GM12878 (cell line): Measurements from ENCODE around the gene MAP7. TPM values are rescaled to one million over a fixed set of nuclear protein-coding genes. Genes with fewer than 3 reads are reported as not detected.

Source experiments
- ATAC-seq: fragments of 200-7000 bp; cut with Tn5 transposase; 3 replicates; pipeline ENCODE4 v1.9.1; 2020; ENCODE audit warnings: mild to moderate bottlenecking, moderate library complexity
- BruUV-seq: library from RNA; stranded (reverse); fragments of 400-500 nt; replicated peaks from 2 replicates; lab custom pipeline; 2021; lab: Mats Ljungman, UMichigan
- CTCF ChIA-PET: fragments of 300-600 bp; sonication (Branson Sonifier 250); formaldehyde crosslinking; extraction: SDS; loops from one replicate; lab custom pipeline; 2021; ENCODE audit warnings: inconsistent platforms; lab: Yijun Ruan, JAX
- POLR2A ChIA-PET: fragments of 350-600 bp; formaldehyde crosslinking; extraction: SDS; loops from one replicate; lab custom pipeline; 2021; ENCODE audit warnings: inconsistent platforms; lab: Charles Lee
- RAD21 ChIA-PET: fragments of 300-600 bp; sonication (Branson Sonifier 250); formaldehyde crosslinking; loops from one replicate; lab custom pipeline; 2023; ENCODE audit warnings: antibody characterized with exemption; ENCODE audit not compliant: unreplicated experiment; lab: Charles Lee
- SMC1A ChIA-PET: fragments of 300-600 bp; sonication (Branson Sonifier 250); formaldehyde crosslinking; loops from one replicate; lab custom pipeline; 2023; ENCODE audit not compliant: unreplicated experiment, uncharacterized antibody; lab: Charles Lee
- DNase-seq: peaks from one replicate; pipeline ENCODE4 v3.0.0-alpha.2; 2011; ENCODE audit warnings: low read depth, low spot score
- FAIRE-seq: peaks from 3 replicates; lab custom pipeline; 2011; peaks lifted over from hg19 to GRCh38; lab: Jason Lieb, UNC
- H2AFZ ChIP-seq: 2 replicates; pipeline ENCODE4 v1.6.0; 2011; ENCODE audit warnings: low read depth, low read length, control low read depth; ENCODE audit not compliant: control insufficient read depth
- H3K27ac ChIP-seq: 2 replicates; pipeline ENCODE4 v1.5.1; 2011; ENCODE audit warnings: control low read depth; ENCODE audit not compliant: control insufficient read depth, insufficient read depth
- H3K27me3 ChIP-seq, 2 experiments: replicated peaks in 1 of 2; 2 replicates each; pipeline versions ENCODE4 v1.6.0 to v1.6.1; 2011; ENCODE audit warnings: low read length in 1 of 2; ENCODE audit not compliant: control insufficient read depth in 2 of 2, insufficient read depth in 2 of 2
- H3K36me3 ChIP-seq, 2 experiments: 2 replicates each; pipeline ENCODE4 v1.5.1; 2011; ENCODE audit warnings: low read length in 1 of 2; ENCODE audit not compliant: control insufficient read depth in 2 of 2, insufficient read depth in 2 of 2
- H3K4me1 ChIP-seq: 2 replicates; pipeline ENCODE4 v1.6.1; 2011; ENCODE audit warnings: mild to moderate bottlenecking, low read length, moderate library complexity, mixed read lengths; ENCODE audit not compliant: control insufficient read depth, insufficient read depth
- H3K4me2 ChIP-seq: 2 replicates; pipeline ENCODE4 v1.6.0; 2011; ENCODE audit warnings: control low read depth; ENCODE audit not compliant: control insufficient read depth, insufficient read depth
- H3K4me3 ChIP-seq: fragments of 200-600 bp; sonication (generic); 2 replicates; pipeline ENCODE4 v1.5.1; 2016
- H3K79me2 ChIP-seq: 2 replicates; pipeline ENCODE4 v1.6.0; 2011; ENCODE audit warnings: low read length; ENCODE audit not compliant: control insufficient read depth, insufficient read depth
- H3K9ac ChIP-seq: 2 replicates; pipeline ENCODE4 v1.8.0; 2011; ENCODE audit warnings: low read length, control low read depth, mixed read lengths; ENCODE audit not compliant: control insufficient read depth, insufficient read depth
- H3K9me3 ChIP-seq: replicated peaks from 3 replicates; pipeline ENCODE4 v1.5.1; 2011; ENCODE audit warnings: mild to moderate bottlenecking, low read length; ENCODE audit not compliant: control insufficient read depth, insufficient read depth
- H4K20me1 ChIP-seq: 2 replicates; pipeline ENCODE4 v1.6.0; 2011; ENCODE audit not compliant: control insufficient read depth, insufficient read depth
- FOXM1 ChIP-seq: IDR thresholded peaks from 2 replicates; pipeline ENCODE4 v1.6.1; 2012; ENCODE audit warnings: low read depth, mild to moderate bottlenecking, inconsistent platforms, low read length, moderate library complexity
- MTA2 ChIP-seq: fragments of 450-650 bp; IDR thresholded peaks from 2 replicates; pipeline ENCODE4 v1.6.1; 2016; ENCODE audit warnings: low read depth, mild to moderate bottlenecking, moderate library complexity
- RELB ChIP-seq: fragments of 450-650 bp; IDR thresholded peaks from 2 replicates; pipeline ENCODE4 v1.6.1; 2017; ENCODE audit warnings: low read depth, mild to moderate bottlenecking, moderate library complexity
- YBX1 ChIP-seq: fragments of 450-650 bp; IDR thresholded peaks from 2 replicates; pipeline ENCODE4 v1.6.1; 2016; ENCODE audit warnings: antibody characterized with exemption
- WGBS: methylation state at CpG from one replicate; pipeline ENCODE4 v1.1.6; 2016; ENCODE audit warnings: low lambda C conversion rate; ENCODE audit not compliant: insufficient replicate concordance, insufficient coverage; ENCODE audit errors: missing lambda C conversion rate; 5-methylcytosine and 5-hydroxymethylcytosine counted together
- in situ Hi-C: fragments of 300-500 bp; cut with MboI; formaldehyde crosslinking; loops from 9 replicates; pipeline ENCODE4 v1.14.3; 2018; ENCODE audit warnings: mixed read lengths
- intact Hi-C: fragments of 100-400 bp; cut with micrococcal nuclease; formaldehyde crosslinking; loops from one replicate; pipeline ENCODE4 v1.14.2; 2022; ENCODE audit not compliant: unreplicated experiment
- polyA plus RNA-seq, 11 experiments: library from polyadenylated mRNA; depleted of rRNA in 4 of 11; unstranded in 6 of 11; stranded (reverse) in 5 of 11; fragments of >200 nt; fragmentation: Nextera tagmentation in 4 of 11; fragmentation: Illumina TruSeq in 1 of 11; extraction: Ambion mirVana in 4 of 11; extraction: Trizol in 1 of 11; gene quantifications; 1 replicate in 1 of 11; 2 replicates in 10 of 11; pipeline versions ENCODE4 v1.2.1 to v1.2.3, GENCODE V29; 2011 to 2016; ENCODE audit warnings: inconsistent platforms in 2 of 11, missing spikeins in 2 of 11, low read depth in 1 of 11
- total RNA-seq, 4 experiments: library from RNA; depleted of rRNA in 3 of 4; stranded (reverse); fragments of >200 nt in 3 of 4; fragmentation: Illumina TruSeq in 1 of 4; extraction: Trizol in 1 of 4; gene quantifications; 2 replicates each; pipeline versions ENCODE4 v1.2.1 to v1.2.3, GENCODE V29; 2013 to 2021
- TF ChIP-seq, protein P1 (sequence below): IDR thresholded peaks from 2 replicates; pipeline ENCODE4 v1.6.1; 2012; ENCODE audit warnings: mild to moderate bottlenecking, low read depth, low read length

The MAP7 gene
- total and polyA plus RNA-seq, 10 of the 15 experiments (the other 5 are each of a cell fraction or from before 2014, with no cell fraction given) = 0.04 to 0.17 (median 0.08) TPM; not detected in 2

DNA sequence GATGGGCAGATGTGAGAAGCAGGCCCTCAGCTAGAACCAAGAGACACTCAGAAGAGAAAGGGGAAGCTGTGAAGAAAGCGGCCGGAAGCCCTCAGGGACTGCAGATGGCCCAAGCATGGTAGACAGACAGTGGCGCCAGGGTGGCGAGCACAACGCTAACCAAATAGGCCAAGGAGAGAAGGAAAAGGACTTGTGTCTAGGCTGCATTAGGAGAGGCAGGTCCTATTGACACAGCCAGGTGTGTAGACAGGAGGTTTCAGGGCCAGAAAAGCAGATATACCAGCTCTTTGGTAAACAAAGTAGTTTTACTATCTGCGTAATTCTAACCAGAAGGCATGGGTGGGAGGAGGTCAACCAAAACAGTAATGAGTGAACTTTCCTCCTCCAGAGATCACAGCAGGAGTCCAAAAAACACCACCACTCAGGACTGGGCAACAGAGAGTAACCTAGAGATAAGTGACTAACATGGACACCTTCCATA is 15.8 kb upstream of the MAP7 start (continued):
- TF ChIP-seq, protein P1, sequence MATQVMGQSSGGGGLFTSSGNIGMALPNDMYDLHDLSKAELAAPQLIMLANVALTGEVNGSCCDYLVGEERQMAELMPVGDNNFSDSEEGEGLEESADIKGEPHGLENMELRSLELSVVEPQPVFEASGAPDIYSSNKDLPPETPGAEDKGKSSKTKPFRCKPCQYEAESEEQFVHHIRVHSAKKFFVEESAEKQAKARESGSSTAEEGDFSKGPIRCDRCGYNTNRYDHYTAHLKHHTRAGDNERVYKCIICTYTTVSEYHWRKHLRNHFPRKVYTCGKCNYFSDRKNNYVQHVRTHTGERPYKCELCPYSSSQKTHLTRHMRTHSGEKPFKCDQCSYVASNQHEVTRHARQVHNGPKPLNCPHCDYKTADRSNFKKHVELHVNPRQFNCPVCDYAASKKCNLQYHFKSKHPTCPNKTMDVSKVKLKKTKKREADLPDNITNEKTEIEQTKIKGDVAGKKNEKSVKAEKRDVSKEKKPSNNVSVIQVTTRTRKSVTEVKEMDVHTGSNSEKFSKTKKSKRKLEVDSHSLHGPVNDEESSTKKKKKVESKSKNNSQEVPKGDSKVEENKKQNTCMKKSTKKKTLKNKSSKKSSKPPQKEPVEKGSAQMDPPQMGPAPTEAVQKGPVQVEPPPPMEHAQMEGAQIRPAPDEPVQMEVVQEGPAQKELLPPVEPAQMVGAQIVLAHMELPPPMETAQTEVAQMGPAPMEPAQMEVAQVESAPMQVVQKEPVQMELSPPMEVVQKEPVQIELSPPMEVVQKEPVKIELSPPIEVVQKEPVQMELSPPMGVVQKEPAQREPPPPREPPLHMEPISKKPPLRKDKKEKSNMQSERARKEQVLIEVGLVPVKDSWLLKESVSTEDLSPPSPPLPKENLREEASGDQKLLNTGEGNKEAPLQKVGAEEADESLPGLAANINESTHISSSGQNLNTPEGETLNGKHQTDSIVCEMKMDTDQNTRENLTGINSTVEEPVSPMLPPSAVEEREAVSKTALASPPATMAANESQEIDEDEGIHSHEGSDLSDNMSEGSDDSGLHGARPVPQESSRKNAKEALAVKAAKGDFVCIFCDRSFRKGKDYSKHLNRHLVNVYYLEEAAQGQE = no peak
- no peak for TF ChIP-seq RELB

GRCh38 chr6:136564180-136564579 is 14.0 kb upstream of the MAP7 start:
- no peaks in the 10 kb centered on the region for H3K4me1 ChIP-seq
- H3K79me2 ChIP-seq = no peaks in the 10 kb centered on the region
- no peaks in the 10 kb centered on the region for H3K27me3 ChIP-seq
- no peak overlapping the region for H2AFZ ChIP-seq
- intact Hi-C loops = no loop called here
- no TSS peak for BruUV-seq
- no peak overlapping the region for H3K27ac ChIP-seq
- FAIRE-seq (no peak), DNase-seq (no peak), ATAC-seq (no peak)
- ChIA-PET CTCF (interaction anchor here (2.4 kb wide), 1 partner anchor 18 kb away, joined by 7 read pairs; no protein-coding TSS in a partner anchor), SMC1A (interaction anchor here (2.2 kb wide), 1 partner anchor 12 kb away, joined by 6 read pairs; no protein-coding TSS in a partner anchor), RAD21 (no interaction called here), POLR2A (no interaction called here)
- H3K4me3 ChIP-seq = no peak overlapping the region
- H3K36me3 ChIP-seq = peaks cover 5 to 37% of the 10 kb centered on the region in 2 experiments
- in situ Hi-C loops = no loop called here
- H3K9me3 ChIP-seq = no peaks in the 10 kb centered on the region
- H3K9ac ChIP-seq = no peak overlapping the region
- H4K20me1 ChIP-seq = no peaks in the 10 kb centered on the region
- no peak overlapping the region for H3K4me2 ChIP-seq
- 44% methylated on average over 1 of the region's 1 CpG for WGBS
- TF ChIP-seq MTA2 = no peak
- TF ChIP-seq YBX1 = no peak
- no peak for TF ChIP-seq FOXM1
